Iris pigment epithelial cell (primary cell): ENCODE results near the gene FCMR.
A peak's percentile ranks its signal among the peaks of the same experiment; 100 is the strongest.
"Not testable (repeated sequence)": the region's sequence is repeated elsewhere in the genome, so short reads cannot be mapped to it uniquely, and the experiment has no call there.

ENCODE experiments used
- DNase-seq: peaks from one replicate; pipeline ENCODE4 v3.0.0-alpha.2; 2011; ENCODE audit warnings: low read depth

Gene FCMR

GRCh38 chr1:206872139-206872538, 49.6 kb downstream of the FCMR start:
- DNase-seq = no peak

- DNase-seq = no peak
Observed at GRCh38 chr1:206868264-206868663, 53.5 kb downstream of the FCMR start.

GRCh38 chr1:206867716-206868115, 54.0 kb downstream of the FCMR start:
- no peak for DNase-seq

- no peak for DNase-seq
Observed at GRCh38 chr1:206867239-206867638, 54.5 kb downstream of the FCMR start.

- DNase-seq = peak; percentile 35
Observed at GRCh38 chr1:206866062-206866461, 55.7 kb downstream of the FCMR start.

- peak; percentile 85 for DNase-seq
Observed at GRCh38 chr1:206864939-206865671, 56.6 kb downstream of the FCMR start, which contains the start of gene IL20. Gene IL20, plus strand, starts transcription at chr1:206865623. Its CDS starts 230 bp downstream, at chr1:206865853.

- DNase-seq = no peak
Observed at GRCh38 chr1:206863266-206863665, 58.5 kb downstream of the FCMR start.

GRCh38 chr1:206860165-206860564, 61.6 kb downstream of the FCMR start:
- DNase-seq = no peak

GRCh38 chr1:206859082-206859521, 62.6 kb downstream of the FCMR start:
- DNase-seq = no peak

- DNase-seq = no peak
Observed at GRCh38 chr1:206856674-206857464, 64.9 kb downstream of the FCMR start.

GRCh38 chr1:206855859-206856258, 65.9 kb downstream of the FCMR start:
- DNase-seq = no peak

- no peak for DNase-seq
Observed at GRCh38 chr1:206854401-206855129, 67.2 kb downstream of the FCMR start.

- not testable (repeated sequence) for DNase-seq
Observed at GRCh38 chr1:206853696-206854095, 68.0 kb downstream of the FCMR start.
